Glutamatergic neuron (in vitro differentiated cells): ENCODE results near the gene PNPLA2. TPM values are rescaled to one million over a fixed set of nuclear protein-coding genes. Genes with fewer than 3 reads are reported as not detected.

Experiments used
- DNase-seq: peaks from one replicate; pipeline ENCODE4 v3.0.0; 2022
- H3K27ac Mint-ChIP-seq: one replicate; pipeline ENCODE4 v1.8.0; 2020; ENCODE audit warnings: mild to moderate bottlenecking, mixed read lengths, inconsistent platforms; ENCODE audit not compliant: unreplicated experiment
- H3K27me3 Mint-ChIP-seq: one replicate; pipeline ENCODE4 v1.8.0; 2020; ENCODE audit warnings: mild to moderate bottlenecking, moderate library complexity, mixed read lengths, inconsistent platforms; ENCODE audit not compliant: unreplicated experiment
- H3K36me3 Mint-ChIP-seq: one replicate; pipeline ENCODE4 v1.8.0; 2020; ENCODE audit warnings: mild to moderate bottlenecking, mixed read lengths, inconsistent platforms; ENCODE audit not compliant: unreplicated experiment
- H3K4me1 Mint-ChIP-seq: one replicate; pipeline ENCODE4 v1.8.0; 2020; ENCODE audit warnings: mild to moderate bottlenecking, low read depth, mixed read lengths, inconsistent platforms; ENCODE audit not compliant: unreplicated experiment
- H3K4me3 Mint-ChIP-seq: one replicate; pipeline ENCODE4 v1.8.0; 2020; ENCODE audit warnings: mild to moderate bottlenecking, mixed read lengths, inconsistent platforms; ENCODE audit not compliant: unreplicated experiment
- H3K9me3 Mint-ChIP-seq: one replicate; pipeline ENCODE4 v1.8.0; 2020; ENCODE audit warnings: mild to moderate bottlenecking, moderate library complexity, mixed read lengths, inconsistent platforms; ENCODE audit not compliant: unreplicated experiment
- total RNA-seq: library from RNA; stranded (reverse); fragmentation: NEBNext Ultra II Directional; extraction: Animal tissue kit (Norgen Biotek cat#: 25700); gene quantifications from one replicate; pipeline ENCODE4 v1.2.1, GENCODE V29; 2021; ENCODE audit not compliant: unreplicated experiment
- TF ChIP-seq, protein P1 (sequence below): fragments of 200-600 bp; sonication (generic); IDR thresholded peaks from one replicate; pipeline ENCODE4 v1.5.0; 2021; ENCODE audit not compliant: partially characterized antibody, unreplicated experiment

Gene PNPLA2
- total RNA-seq, 1 donor from 2014 or later, result 32.3 TPM

DNA sequence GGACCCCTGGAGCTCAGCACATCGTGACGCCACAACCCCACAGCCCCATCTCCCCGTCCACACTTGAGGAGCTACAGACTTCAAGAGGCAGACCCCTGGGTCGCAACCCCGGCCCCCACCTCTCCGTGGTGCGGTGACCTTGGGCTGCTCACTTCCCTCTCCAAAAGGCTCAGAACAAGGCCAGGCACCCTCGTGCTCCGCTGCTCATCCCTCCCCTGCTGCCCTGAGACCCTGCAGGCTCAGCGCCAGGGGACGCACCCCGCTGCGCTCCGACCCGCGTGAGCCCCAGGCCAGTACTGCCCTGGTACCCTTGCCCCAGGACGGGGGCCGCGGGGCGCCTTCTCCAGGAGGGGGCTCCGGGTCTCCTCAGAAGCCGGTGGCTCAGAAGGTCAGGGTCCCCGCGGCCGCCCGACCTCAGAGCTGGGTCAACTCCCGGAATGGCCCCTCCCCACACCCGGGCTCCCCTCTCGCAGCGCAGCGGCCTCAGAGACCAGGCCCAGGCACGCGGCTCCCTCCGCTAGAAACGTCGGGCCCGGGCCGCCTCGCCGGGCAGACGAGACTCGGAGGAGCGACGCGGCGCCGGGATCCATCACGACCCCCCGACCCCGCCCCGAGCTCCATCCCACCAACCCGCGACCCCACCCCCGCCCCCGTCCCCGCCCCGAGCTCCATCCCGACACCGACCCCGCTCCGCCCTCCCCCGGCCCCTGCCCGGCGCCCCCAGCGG is 42.0 kb upstream of the PNPLA2 start:
- H3K9me3 Mint-ChIP-seq, result peaks cover 8% of the 10 kb centered on the region
- peak; percentile 74 for DNase-seq
- H3K4me3 Mint-ChIP-seq, result peak overlapping the region; percentile 90
- H3K4me1 Mint-ChIP-seq, result peaks cover 11% of the 10 kb centered on the region
- H3K27me3 Mint-ChIP-seq, result peaks cover 4% of the 10 kb centered on the region
- TF ChIP-seq, protein P1, sequence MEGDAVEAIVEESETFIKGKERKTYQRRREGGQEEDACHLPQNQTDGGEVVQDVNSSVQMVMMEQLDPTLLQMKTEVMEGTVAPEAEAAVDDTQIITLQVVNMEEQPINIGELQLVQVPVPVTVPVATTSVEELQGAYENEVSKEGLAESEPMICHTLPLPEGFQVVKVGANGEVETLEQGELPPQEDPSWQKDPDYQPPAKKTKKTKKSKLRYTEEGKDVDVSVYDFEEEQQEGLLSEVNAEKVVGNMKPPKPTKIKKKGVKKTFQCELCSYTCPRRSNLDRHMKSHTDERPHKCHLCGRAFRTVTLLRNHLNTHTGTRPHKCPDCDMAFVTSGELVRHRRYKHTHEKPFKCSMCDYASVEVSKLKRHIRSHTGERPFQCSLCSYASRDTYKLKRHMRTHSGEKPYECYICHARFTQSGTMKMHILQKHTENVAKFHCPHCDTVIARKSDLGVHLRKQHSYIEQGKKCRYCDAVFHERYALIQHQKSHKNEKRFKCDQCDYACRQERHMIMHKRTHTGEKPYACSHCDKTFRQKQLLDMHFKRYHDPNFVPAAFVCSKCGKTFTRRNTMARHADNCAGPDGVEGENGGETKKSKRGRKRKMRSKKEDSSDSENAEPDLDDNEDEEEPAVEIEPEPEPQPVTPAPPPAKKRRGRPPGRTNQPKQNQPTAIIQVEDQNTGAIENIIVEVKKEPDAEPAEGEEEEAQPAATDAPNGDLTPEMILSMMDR, result no peak
- H3K27ac Mint-ChIP-seq, result peak overlapping the region; percentile 92
- H3K36me3 Mint-ChIP-seq, result no peaks in the 10 kb centered on the region

DNA sequence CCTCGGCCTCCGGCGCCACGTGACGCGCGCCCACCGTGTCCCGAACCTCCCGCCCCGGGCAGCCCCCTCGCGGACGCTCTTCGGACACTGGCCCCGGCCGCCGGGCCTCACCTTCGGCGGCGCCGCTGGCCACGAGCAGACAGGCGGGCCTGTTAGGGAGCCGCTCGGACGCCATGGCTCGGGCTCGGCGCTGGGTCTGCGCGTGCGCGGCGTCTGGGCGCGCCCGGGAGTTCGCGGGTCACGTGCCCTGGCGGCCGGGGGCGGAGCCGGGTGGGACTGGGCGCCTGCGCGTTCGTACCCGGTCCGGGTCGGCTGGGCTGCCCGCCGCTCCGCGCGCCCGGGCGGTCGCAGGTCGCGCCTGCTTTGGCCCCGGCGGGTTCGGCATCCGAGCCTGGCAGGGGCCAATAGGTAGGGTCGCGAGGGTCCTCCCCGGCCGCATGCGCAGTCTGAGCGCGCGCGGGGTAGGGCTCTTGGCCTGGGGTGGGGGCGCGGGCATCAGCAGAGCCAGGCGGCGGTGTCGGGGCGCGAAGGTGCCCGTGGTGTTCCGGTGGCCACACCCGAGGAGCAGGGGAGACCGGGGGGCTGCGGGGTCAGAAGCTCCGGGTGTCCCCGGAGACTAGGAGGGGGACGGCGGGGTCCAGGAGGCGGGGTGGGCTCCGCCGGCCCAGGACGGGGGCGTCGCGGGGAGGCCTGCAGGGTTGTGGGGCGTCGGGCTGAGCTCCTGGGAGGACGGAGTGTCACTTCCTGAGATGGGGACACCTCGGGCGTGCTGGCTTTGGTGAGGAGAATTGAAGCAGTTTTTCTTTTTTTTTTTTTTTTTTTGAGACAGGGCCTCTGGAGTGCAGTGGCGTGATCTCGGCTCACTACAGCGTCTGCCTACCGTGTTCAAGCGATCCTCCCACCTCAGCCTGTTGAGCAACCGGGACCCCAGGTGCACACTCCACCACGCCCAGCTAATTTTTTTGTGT is 41.1 kb upstream of the PNPLA2 start, which contains the start of gene GATD1:
Gene GATD1, minus strand, starts transcription at position 200 of the 968 bp plus-strand sequence. Its CDS starts 25 bp downstream, at position 175.
- peak within 1 kb of the TSS; percentile 90 for H3K4me3 Mint-ChIP-seq
- H3K27ac Mint-ChIP-seq, result peak within 1 kb of the TSS; percentile 92
- H3K9me3 Mint-ChIP-seq, result peaks cover 8% of the 10 kb centered on the region
- DNase-seq, result peak; percentile 97
- H3K27me3 Mint-ChIP-seq, result peaks cover 4% of the 10 kb centered on the region
- peaks cover 11% of the 10 kb centered on the region for H3K4me1 Mint-ChIP-seq
- TF ChIP-seq, protein P1, result no peak
- no peaks in the 10 kb centered on the region for H3K36me3 Mint-ChIP-seq

DNA sequence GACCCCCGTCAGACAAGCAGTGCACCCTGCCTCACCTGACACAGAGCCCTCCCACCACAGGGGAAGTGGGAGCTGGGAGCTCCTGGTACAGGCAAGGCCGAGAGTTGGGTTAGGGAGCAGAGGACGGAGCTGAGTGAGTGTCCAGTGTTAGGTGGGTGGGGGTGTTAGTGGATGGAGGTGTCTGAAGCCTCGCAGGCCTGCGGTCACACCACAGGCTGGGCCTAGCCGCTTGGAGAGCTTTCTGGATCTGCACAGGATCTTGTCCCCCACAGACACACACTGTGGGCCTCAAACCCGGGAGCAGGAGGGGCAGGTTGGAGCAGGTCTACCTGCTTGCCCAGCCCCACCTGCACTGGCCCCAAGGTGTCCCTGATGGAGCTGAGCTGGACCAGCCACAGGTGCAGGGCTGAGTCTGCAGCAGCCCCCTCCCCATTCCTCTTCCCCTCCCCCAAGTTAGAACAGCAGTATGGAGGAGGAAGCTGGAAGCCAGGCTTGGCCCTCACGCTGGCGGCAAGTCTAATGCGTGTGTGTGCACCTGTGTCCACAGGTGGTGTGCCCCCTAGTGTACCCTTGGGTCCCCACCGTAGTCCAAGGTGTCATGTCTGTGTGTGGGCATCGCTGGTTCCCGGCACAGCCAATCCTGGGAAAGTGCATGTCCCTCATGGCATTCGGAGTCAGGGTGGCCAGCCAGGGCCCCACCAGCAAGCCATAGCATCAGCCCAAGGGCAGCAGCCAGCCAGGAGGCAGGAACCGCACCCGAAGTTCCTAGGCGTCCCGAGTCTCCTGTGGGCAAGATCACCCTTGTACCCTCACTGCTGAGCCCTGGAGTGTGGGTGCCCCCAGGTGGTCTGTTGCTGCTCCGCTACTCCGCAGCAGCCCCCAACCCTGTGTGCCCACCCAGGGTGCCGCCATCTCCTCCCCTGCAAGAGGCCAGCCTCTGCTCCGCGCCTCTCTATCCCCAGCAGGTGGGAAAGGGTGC is 39.4 kb upstream of the PNPLA2 start:
- Mint-ChIP-seq H3K27me3 (peaks cover 4% of the 10 kb centered on the region), H3K9me3 (peaks cover 8% of the 10 kb centered on the region), H3K27ac (no peak overlapping the region), H3K4me3 (no peak overlapping the region), H3K36me3 (no peaks in the 10 kb centered on the region), H3K4me1 (peaks cover 15% of the 10 kb centered on the region)
- DNase-seq, result peak; percentile 14
- TF ChIP-seq, protein P1, result no peak

DNA sequence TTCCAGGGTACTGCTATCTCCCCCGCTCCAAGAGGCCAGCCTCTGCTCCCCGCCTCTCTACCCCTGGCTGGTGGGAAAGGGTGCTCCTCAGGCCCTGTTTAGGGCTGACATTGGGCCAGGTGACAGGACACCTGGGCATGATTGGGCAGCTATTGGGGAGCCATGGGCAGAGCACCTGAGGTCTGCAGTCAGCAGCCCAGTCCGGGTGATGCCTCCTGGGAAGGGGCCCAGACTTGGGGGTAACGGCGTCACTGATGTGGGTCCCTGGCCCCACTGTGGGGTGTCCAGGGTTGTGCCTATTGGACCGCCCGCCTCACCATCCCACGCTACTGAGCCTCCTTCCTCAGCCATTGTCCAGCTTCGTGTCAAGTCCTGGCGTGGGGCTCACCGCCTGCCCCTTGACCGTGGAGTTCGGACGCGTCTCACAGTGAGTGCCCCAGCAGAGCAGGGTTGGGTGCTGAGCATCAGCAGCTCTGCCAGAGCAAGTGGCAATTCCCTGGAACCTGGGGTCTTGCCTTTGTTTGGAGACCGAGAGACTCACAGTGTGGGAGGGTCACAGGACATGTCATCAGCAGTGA is 38.7 kb upstream of the PNPLA2 start:
- H3K4me3 Mint-ChIP-seq, result no peak overlapping the region

More for the DNA sequence above, 38.7 kb upstream of the PNPLA2 start:
- TF ChIP-seq, protein P1, result no peak
- Mint-ChIP-seq H3K4me1 (peaks cover 15% of the 10 kb centered on the region), H3K27me3 (peaks cover 4% of the 10 kb centered on the region), H3K27ac (no peak overlapping the region), H3K36me3 (no peaks in the 10 kb centered on the region), H3K9me3 (peaks cover 5% of the 10 kb centered on the region)
- DNase-seq, result peak; percentile 11
